ENCODE data around the gene PROM1.

Gene PROM1

DNA sequence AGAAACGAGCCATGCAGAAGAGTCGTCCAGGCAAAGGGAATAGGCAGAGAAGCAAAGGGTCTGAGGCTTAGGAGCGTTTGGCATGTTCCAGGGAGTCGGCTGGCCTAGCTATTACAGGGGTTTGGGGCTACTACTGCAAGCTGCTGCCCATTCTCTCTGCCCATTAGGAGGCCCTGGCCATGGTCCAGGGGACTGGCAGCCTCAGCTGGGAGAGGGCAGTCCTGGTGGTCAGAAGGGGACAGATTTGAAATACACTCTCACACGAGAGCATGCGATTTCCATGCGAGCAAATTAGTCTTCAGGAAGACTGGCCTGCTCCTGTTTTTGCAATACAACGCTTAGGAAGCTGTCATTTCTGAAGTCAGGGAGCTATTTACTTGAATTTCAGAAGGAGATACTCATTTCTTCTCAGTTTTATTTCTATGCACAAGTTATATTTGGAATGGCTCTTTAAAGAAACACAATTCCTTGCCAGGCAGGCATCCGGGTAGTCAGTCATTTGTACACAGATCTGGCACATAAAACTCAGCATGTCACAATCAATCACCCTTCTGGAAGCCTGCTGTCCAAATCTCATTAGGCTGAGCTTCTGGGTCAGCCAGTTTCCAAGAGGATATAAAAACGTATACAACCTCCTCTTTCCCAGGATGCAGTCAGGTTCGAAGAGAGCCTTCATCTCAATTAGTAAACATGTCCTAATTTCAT is 27.0 kb downstream of the PROM1 start:
- DNase-seq, result no peak

DNA sequence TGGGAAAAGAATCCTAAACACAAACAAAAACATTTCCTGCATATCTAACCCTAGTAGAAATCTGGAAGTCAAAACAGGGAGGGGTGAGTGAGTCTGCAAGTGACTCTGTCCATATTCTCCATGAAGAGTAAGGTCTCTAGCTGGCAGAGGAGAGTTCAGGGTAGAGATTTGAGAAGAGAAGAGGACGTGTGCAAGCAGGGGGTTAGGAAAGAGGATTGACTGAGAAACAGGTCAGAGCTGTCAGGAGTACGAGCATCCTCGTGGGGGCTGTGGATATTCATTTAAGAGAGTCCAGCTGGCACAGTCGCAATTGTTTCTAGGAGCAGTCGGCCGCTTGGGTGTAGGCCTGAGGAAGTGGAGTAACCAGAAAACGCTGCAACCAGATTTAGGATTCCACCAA is 27.9 kb downstream of the PROM1 start:
- no peak for DNase-seq

DNA sequence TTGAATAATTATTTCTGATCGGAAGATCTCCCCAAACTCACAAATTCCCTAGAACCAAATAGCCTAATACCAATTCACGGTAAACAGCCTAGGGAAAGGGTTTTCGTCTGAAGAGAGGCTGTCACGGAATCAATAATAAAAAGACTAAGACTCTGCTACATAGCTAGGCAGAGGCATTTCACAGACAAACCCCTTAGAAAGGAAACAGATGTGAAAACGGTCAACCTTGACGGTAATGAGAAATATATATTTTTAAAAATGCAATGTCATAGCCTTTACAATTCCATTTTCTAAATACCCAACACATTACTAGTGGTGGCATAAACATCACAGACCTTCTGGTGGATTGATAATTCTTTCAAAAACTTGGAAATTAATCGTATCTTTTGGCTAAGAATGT is 28.4 kb downstream of the PROM1 start:
- DNase-seq, result no peak

DNA sequence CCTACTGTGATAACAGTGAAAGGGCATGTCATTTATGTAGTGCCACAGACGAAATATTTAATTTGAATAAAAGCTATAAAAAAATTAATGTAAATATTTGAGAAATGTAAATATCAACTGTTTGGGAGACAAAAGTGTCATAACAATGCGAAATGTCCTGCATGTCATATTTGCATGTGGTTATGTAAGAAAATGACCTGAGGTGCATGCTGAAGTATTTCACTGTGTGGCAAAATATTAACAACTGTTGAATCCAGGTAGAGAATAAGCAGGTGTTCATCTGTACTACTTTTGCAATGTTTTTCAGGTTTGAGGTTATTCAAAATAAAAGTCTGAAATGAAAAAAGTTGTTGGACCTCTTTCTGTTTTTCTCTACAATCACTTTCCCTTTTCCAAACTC is 30.9 kb downstream of the PROM1 start:
- no peak for DNase-seq

DNA sequence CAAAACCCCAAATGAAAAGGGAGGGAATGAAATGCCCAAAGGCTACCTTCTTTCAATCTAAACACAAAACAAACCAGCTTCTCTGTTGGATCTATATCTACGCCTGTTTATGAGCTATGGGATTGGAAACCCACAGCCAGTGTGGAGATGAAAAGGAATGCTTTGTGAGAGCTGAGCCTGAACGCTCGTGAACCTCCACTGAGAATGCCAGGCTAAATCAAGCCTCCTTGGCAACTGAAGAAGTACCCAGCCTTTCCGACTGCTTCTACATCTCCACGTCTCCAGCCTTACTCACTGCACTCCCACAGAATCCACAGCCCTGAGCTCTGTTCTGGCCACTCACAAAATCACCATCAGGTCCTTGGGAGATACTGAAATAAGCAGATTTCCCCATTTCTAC is 31.8 kb downstream of the PROM1 start:
- no peak for DNase-seq

DNA sequence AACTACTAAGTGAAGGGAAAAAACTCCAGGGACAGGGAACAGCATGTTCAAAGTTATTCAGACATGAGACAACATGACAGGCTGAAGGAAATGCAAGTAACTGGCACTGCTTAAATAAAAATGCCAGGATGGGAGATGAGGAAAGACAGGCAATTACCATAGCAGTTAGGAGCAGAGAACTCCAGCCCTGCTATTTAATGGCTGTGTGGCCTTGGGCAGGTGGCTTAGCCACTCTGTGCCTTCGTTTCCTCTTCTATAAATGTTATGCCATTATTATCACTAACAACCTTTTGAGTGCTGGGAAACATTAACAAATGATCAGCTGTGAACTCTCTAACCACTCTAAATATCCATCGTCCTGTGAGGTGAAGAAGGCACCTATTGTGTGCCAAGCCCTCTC is 32.7 kb downstream of the PROM1 start:
- DNase-seq, result no peak

DNA sequence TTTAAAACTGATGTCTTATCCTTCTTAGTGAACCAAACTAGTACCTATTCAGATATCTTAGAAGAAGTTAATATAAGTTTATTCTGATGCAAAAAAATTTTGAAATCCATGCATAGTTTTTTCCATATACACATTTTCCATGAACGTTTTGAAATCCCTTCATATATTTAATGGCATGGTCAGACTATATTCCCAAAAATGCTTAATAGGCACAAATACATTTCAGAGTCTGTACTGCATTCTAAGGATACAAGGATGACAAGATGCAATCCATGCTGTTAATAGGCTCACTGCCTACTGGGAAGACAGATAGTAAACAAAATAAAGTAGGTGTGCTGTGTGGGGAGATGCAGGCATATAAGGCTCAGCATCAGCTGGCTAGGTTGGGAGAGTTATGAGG is 33.2 kb downstream of the PROM1 start:
- no peak for DNase-seq

DNA sequence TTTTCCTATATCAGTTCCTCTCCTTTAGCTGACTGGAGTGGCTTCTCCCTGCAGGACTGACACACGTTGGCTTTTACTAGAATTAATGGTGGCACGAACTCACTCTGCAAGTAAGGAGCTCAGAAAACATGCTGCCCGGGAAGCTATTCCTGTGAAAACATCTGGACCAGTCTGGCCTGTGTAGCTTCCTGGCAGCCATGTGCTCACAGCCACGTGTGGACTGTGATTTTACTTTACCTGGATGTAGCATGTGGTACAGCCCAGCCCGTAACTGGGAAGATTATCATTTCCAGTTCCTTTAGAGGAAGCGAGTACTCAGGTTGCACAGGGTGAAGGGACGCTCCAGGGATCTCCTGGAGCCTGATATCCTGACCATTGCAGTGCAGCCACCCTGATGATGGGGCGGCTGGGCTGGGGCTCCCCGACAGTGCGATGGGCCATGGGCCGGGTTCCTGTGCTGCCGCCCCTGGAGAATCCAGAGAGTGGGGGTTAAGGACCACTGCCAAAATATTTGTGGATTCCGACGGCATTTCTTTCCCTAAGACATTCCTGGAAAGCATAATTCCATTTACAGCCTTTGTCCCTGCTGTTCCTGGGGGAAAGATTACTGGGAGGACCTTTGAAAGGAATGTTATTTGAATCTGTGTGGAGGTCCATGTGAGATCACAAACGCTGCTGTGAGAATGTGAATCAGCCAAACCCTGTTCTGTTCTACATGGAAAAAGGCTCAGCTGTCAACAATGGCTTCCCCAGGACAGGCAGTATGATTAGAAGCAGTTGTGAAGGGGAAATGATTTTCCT is 35.0 kb downstream of the PROM1 start:
- DNase-seq, result no peak

DNA sequence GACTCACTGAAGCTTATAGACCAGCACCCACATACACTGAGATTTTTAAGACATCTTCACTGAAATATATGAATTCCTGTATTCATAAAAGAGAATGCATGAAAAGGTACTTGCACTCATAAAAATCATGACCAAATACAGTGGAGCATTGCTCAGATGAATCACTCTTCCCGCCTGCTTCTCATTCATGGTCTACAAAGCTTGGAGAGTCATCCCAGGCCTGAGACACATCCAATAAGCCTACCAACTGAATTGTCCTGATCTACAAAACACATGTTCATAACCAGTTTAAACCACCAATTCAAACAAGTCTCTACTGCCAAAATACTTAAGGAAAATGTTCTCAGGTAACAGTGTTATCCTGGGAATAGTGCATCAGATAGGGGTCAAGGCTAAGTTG is 38.1 kb downstream of the PROM1 start:
- DNase-seq, result no peak

DNA sequence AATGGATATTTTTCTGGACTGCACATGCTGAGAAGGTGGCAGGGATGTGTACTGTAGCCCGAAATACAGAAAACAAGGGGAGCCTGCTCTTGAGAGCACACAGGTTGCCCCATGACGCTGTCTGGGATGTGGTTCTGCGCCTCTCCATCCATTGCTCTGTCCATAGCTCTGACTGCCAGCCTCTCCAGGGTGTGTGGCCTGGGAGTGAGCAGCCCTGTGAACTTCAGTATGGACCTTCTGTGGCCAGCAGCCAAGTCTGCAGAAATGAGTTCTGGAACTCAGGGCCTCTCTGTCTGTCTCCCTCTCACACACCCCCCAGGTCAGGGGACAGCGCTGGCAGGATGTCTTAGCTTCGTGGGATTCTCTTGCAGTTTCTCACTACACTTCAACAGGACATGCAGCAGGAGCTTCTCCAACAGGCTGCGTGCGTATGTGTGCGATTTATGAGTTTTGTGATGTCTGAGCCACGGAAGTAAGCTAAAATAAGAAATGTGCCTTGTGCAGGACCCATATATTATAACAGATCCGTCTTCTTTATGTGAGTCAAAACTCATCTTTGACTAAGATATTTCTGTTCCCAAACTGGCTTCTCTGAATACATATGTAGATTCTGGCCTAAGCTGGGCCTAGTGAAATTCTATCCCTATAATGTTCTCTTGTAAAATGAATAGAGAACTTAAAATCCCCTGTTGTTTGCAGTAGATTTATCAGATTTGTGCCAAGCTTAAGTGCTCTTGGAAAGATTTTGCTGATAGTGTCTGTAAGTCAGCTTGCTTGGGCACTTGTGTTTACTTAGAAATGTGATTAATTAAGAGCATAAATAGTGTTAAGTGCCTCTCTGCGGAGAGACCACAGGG is 40.0 kb downstream of the PROM1 start:
- DNase-seq, result no peak

DNA sequence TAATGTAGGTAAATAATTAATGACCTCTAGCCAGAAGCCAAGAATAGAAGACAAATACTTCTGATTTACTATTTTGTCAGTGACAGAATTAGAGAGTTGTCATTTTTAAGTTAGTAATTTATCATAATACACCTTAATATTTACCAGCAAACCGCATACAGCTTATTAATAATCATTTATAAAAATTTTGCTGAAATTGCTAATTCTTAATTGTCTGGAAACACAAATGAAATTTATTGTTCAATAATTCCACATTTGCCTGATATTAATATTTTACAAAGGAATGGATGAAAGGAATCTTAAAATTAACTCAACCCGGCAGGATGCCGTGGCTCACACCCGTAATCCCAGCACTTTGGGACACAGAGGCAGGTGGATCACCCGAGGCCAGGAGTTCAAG is 44.7 kb downstream of the PROM1 start:
- no peak for DNase-seq

DNA sequence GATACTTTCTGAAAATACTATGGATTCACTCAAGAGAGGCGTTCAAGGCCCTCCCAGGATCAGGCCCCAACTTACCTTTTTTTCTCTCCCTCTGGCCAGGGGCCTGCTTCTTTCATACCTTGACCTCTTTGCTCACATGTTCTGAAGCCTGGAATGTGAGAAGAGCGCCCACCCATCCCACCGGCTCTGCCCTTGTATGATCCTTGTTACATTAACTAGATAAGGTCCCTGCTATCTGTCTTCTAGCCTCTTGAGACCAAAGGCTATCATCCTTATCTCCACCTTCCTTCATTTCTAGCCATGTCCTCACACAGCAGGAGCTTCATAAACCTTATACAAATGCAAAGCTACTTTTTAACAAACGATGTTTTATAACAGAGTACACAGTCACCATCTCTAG is 45.9 kb downstream of the PROM1 start:
- no peak for DNase-seq

DNA sequence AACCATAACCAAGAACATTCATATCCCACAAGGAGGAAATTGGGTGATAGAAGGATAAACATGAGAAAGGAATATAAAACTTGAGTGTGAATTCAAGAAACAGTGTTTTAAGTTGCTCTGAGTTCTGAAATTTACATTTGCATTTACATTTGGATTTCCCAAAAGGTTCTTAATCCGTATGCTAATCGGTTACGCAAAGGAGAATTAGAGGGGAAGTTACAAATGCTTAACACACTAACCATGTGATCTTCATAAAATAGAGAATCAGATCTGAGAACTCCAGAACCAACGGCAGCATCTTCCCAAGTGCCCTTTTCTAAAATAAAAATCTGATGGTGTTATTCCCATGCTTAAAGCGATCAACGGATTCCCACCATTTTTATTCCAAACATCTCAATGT is 48.0 kb downstream of the PROM1 start:
- no peak for DNase-seq

DNA sequence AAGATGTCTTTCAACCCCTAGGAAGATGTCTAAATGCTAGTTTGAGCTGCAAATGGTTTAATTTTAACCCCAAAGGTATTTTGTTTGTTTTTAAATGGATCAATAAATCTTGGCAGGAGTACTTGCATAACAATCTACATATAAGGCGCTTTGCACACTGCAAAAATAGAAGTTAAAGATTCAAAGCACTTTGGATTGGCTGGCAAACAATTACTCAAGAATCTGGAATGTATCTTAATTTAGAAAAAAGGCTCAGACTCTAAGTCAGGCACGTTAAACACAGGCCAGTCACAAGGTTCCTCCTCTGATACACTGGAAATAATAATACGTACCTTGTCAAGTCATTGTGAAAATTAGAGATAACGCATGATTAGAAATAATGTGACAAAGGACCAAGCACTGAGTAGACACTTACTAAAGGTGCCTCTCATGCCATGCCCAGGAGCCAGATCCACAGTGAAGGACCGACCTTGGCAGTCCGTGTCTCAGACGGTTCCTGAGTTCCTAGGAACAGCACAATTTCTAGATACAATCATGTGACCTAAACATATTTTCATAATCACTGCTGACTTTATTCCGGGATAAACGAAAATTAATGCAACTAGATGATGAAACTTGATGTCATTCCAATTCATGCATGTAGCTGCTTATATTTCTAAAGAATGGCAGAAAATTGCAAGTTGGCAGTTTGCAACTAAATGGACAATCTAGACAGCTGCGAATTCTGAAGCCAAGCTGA is 49.6 kb downstream of the PROM1 start:
- DNase-seq, result no peak

DNA sequence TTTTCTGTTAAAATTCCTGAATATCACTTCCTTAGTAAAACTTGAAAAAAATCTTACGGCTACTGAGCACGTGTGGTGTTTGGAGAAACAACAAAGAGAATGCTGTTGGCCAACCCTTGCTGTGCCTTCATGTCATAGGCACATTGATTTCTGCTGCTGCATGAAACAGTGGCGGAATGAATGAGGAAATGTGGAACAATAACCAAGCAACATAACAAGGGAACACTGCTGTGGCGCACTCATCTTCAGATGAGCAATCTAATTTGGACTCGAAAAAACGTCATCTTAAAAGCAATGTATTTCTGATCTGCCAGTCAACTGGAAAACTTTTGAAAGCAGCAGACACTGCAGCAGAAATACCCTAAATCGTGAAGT is 51.4 kb downstream of the PROM1 start:
- DNase-seq, result no peak

DNA sequence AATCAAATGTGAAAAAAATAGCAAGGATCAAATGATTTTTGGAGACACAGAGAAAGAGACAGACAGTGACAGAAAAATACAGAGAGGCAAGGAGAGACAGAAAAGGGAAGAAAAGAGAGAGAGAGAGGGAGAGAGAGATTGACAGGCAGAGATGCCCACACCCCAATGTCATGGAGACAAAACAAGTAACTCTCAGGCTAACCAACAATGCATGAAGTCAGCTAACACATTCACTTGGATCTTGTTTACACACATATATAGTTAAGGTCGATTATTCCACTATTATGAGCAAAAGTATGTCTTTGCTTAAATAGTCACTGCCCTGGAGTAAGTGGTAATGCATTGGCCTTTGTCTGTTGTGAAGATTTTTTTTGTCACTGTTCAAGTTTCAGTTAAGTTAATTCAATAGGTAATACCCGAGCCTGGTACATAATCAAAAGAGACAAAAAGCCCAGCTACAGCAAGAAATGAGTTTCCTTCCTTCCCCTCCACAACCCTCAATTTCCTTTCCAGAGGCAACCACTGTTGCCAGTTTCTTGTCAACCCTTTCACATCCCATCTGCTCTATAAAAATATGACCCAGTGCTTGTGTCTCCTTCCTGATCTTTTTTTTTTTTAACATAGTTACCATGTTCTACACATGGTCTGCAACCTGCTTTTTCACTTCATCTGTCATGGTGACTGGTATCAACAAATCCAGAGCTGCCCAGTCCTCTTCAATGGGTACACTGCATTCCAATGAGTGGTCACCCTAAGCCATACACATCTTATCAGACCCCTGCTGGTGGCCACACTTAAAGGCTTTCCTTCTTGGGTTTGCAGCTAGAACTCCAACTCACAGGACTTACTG is 52.1 kb downstream of the PROM1 start:
- DNase-seq, result no peak

DNA sequence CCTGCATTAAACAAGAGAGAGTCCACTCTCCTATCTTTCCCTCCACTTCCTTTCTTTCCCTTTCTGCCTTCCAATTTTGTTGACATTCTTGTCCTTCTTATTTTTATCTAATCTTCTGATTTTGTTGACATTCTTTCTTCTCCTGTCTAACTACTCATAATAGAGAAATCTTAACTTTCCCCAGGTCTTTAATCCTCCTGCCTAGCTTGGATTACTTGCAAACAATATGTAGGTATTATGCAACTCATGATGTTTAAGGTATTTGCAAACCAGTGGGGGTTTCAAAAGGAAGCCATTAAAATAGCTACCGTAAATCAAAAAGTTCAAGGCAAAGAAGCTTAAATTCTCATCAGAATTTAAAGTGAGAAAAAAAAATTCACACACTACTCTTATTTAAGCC is 53.9 kb downstream of the PROM1 start:
- no peak for DNase-seq

DNA sequence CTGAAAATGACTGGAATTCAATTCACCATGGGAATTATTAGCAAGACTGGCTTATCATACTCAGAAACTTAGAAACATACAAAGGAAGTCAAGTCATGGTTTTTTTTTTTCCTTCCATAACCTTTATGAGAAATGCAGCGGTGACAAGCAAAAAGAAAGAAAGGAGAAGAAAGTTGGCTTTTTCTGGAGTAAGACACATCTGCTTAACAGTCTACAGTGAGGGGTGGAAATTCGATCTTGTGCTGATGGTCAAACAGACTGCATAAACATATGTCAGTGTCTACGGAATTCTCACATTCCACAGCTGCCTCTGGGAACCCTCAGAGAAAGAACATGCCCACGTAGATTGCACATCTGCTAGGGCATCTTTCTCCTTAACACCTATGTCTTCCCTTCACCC is 54.6 kb downstream of the PROM1 start:
- no peak for DNase-seq

DNA sequence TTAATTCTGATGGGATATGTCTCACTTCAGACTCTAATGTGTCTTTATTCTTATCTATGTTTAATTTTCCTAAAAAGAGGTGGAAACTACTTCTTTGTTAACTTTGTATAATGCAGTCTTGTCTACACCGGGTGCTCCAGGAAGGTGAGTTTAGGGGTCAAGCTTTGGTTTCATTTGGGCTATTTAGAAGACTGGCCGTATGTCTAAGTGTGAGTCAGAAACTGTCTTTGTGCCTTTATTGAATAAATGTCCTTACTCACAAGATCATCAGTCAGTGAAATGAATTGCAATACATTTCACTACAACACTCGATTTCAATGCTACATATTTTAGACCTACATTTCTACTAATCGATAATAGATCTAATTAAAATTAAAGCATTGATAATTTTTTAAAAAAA is 56.2 kb downstream of the PROM1 start:
- no peak for DNase-seq

DNA sequence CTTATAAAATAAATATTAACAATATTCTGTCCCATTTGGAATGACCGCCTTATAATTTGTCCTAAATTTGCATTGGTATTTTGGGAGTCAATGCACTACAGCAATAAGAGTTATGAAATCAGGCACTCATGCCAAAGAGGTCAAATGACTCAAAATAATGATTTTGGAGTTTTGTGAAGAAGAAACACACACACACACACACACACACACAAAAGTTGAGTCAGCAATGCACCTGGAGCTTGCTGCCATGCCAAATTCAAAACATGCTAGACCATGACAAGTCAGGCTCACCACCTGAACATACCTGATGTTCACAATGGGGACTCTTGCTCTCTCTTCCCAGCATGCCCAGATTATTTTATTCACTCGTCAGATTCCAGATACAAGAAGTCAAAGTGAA is 56.7 kb downstream of the PROM1 start:
- DNase-seq, result no peak

DNA sequence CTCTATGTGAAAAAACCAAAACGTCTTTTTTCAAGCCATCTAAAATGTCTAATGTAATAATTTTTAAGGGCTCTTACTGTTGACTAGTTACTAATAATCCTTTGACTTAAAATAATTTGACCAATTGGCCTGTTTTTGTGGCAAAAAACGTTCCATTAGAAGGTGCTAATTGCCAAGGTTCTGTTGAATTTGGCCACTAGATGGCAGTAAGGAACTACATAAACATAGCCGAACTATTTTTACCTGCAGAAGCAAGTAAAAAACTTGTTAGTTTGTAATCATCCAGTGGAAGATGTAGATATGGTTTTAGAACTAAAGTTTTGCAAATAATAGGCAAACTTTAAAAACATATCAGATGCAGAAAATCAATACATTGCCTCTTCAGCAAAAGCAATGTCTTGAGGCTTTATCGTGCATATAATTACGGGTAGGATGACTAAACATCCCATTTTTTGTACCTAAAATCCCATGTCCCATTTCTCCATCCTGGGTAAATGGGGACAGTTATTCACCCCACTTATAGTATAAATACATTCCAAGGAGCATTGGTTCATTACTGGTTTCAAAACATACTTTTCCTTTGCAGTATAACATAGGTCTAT is 57.6 kb downstream of the PROM1 start:
- DNase-seq, result no peak

DNA sequence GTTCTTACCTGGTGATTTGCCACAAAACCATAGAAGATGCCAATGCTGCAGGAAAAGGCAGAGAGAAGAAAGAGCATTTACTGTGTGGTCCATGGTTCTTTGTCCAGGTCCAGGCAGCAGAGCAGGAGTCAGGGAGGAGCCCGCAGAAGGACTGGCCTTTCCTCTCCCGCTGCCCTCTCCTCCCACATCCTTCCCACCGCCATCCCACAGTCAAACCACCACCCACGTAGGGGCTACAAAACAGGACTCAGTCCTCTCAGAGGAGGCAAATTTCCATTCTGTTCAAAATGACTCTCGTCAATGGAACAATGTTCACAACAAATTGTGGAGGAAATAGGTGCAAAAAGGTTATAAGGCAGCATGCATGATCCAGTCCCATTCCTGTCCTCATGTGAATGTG is 58.6 kb downstream of the PROM1 start:
- no peak for DNase-seq
